ENCODE data around the gene TAF1D.
"Not testable (repeated sequence)": the region's sequence is repeated elsewhere in the genome, so short reads cannot be mapped to it uniquely, and the experiment has no call there.

The TAF1D gene

DNA sequence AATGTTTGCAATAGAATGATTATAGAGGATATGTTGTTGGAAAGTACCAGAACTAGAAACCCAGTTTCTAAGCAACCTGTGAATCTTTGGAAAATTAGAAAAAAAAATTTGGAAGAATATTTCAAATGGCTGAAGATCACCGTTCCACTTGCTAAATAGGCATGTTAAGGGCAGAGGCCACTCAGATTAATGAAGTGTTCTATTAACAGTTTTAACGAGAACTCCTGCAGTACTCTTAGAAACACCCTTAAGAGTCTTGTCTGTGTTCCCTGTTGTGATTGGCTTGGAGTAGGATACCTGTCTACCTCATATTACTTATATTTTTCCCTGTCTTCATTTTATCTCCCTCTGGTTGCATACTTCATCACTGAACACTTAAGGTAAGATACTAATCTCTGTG is 4.8 kb upstream of the TAF1D start:
- no peak for DNase-seq

DNA sequence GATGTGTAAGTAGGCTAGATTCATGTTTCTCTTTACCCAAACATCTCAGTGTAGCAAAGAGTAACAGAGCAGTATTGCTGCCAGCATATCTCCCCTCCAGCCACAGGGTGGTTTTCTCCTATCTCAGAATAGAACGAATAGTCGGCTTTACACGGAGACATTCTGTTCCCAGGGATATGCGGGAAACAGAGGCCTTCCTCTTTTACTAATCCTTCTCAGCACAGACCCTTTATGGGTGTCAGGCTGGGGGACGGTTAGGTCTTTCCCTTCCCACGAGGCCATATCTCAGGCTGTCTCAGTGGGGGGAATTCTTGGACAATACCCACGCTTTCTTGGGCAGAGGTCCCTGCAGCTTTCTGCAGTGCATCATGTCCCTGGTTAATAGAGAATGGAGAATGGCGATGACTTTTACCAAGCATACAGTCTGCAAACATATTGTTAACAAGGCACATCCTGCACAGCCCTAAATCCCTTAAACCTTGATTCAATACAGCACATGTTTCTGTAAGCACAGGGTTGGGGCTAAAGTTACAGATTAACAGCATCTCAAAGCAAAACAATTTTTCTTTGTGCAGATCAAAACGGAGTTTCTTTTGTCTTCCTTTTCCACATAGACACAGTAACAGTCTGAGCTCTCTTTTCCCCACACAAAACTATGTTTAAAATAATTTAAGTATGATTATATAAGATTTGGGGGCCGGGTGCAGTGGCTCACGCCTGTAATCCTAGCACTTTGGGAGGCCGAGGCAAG is 3.9 kb upstream of the TAF1D start:
- not testable (repeated sequence) for DNase-seq

GRCh38 chr11:93744669-93745004 is 3.3 kb upstream of the TAF1D start:
- no peak for DNase-seq

- DNase-seq: no peak
Measured at GRCh38 chr11:93743291-93743690, 2.0 kb upstream of the TAF1D start.

DNA sequence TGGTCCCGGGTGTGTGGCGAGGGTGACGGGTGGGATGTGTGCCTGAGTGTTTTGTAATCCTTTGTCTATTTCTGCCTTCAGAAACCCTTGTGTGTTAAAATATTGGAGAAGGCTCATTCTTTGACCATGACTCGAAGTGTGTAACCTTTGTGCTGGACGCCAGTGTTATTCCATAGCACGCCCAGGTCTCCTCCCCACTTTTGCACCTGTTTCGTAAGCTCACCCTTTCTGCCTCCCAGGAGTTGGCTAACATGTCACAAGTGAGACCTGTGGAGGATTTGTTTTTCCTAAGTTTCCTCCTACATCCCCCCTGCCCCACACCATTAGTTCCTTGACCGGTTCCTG is 559 bp upstream of the TAF1D start:
- no peak for DNase-seq

DNA sequence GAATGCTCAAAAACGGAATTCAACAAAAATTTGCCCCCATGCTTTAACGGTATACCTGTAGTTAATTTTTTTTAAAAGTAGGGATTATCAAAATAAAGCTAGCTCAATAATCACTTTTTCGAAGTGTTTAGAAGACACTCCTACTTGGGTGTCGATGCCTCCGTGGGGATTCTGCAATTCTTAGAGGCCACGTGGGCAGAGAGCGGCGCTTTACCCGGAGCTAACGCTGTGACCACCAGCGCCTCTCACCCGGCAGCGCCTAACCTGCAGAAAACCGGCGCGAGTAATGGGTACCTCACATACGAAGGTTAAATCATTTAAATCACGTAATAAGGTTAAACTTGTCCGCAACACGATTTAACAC is 583 bp downstream of the TAF1D start:
- peak in 1 of 2 experiments; percentile 74 for DNase-seq

DNA sequence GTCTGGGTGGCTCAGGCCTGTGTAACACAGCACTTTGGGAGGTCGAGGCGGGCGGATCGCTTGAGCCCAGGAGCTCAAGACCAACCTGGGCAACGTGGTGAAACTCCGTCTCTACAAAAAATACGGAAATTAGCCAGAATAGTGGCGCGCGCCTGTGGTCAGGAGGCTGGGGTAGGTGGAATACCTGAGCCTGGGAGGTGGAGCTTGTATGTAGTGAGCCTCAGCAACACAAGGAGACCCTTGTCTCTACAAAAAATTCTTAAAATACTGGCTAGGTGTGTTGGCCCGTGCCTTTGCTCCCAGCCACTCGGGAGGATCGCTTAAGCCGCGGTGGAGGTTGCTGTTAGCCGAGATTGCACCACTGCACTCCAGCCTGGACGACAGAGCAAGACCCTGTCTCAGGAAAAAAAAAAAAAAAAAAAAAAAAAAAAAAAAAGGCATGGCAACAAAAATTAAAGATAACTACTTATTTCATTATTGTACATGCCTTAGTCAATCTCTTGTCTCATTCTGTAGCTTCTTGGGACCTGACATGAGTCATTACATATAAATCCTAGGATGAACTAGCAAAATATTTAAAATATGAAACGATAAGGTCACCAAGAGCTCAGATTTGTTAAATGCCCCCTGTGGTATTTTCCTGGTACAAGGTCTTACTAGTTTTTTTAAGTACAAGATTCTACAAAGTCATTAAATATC is 1.1 kb downstream of the TAF1D start:
- peak; percentile 67 to 70 for DNase-seq

DNA sequence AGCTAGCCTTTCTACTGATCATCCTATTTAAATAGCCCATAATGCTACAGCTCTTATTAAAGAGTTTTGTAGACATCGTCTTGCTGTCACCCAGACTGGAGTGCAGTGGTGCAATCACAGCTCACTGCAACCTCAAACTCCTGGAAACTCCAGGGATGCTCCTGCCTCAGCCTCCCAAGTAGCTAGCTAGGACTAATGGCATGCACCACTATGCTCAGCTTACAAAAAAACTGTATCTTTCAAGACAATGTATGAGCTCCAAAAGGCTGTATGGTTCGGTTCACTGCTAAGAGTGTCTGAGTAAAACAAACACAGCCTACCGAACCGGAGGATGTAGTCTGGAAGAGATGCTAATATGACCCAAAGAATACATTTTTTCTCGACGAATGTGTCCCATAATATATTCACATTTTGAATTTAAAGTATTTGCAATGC is 2.6 kb downstream of the TAF1D start:
- DNase-seq: peak; percentile 35 to 37

DNA sequence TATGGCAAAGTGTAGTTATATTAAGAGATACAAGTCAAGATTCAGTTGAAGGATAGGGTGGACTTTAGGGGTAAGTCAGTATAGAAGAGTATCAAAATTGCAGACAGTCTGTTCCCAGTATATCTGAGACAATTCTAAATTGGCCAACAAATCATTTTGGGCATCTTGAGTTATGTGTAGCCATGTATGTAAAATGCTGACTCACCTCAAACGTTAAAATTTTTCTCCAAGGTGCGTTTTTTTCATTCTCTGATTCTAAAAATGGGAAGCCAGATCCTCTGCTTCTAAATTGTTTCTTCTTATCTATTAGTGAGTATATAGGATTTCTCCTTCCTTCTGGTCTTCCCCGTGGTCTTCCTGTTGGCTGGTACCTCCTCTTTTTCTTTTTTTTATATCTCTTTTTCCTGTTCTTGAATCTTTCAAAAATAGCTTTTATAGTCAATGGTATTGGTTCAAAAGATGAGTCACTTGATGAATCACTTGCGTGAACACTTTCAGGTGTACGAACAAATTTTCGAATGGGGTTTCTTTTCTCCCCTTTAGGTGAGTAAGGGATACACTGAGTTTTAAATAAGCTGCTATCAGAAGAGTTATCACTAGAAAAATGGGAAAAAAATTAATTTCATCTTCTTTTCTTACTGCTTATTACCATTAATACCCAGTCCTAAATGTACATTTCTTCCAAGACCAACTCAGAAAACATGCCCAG is 3.2 kb downstream of the TAF1D start:
- DNase-seq: no peak

- no peak for DNase-seq
Measured at GRCh38 chr11:93736129-93736528, 5.2 kb downstream of the TAF1D start.

DNA sequence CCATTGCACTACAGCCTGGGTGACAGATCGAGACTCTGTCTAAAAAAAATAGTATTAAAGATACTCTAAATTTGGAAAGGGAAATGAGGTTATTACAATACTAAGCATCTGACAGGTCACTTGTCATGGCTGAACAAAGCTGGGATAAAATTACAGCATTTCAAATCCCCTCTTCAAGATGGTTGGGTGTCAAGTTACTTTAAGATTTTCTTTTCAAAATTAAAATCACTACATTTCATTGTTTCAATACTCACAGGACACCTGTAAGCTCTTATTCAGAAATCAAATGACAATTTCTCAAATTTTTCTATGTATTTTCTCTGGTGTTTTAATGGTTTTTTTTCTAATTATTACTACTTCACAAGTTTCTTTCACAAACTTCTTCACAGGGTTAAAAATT is 5.7 kb downstream of the TAF1D start:
- DNase-seq: no peak

- DNase-seq: no peak
Measured at GRCh38 chr11:93734427-93735222, 6.7 kb downstream of the TAF1D start.

- no peak for DNase-seq
Measured at GRCh38 chr11:93733474-93733873, 7.8 kb downstream of the TAF1D start.

- DNase-seq: no peak
Measured at GRCh38 chr11:93732237-93732892, 8.9 kb downstream of the TAF1D start.

GRCh38 chr11:93730108-93731107 is 10.9 kb downstream of the TAF1D start:
- DNase-seq: no peak

DNA sequence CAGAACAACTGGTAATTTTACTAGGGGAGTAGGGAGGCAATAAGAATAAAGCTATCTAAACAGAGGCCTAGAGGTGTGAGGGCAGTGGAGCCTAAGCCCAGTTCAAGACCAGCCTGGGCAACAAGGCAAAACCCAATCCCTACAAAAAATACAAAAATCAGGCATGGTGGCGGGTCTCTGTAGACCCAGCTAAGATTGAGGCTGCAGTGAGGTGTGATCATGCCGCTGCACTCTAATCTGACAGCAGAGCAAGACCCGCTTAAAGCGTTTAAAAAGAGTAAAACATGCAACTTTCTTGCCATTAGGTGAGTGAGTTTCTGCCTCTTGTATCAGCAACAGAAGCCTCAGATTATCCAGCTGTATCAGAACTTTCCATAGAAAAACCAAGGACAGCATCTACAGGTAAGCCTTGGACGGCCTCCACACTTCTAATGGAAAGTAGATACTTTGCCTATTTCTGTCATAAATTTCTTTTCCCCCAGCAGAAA is 12.1 kb downstream of the TAF1D start:
- DNase-seq: peak; percentile 51 to 57

- DNase-seq: no peak
Measured at GRCh38 chr11:93728792-93729128, 12.5 kb downstream of the TAF1D start.

GRCh38 chr11:93727985-93728791 is 13.1 kb downstream of the TAF1D start:
- no peak for DNase-seq

DNA sequence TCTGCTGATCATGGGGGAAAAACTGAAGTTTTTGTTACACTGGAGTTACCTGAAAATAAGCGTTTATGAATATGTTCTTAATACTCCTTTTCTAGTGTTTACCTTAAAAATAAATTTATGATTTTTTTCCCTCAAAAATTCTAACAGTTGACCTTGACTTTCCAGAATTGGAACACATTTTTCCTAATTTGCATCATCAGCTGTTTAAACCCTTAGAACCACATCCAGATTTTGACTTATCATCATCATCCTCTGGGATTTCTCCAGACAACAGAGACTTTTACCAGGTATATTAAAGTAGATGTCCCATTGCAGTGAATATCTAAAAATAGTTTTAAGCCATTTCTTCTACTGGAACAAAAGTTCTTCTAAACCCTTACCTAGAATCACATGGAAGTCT is 17.2 kb downstream of the TAF1D start:
- DNase-seq: no peak

DNA sequence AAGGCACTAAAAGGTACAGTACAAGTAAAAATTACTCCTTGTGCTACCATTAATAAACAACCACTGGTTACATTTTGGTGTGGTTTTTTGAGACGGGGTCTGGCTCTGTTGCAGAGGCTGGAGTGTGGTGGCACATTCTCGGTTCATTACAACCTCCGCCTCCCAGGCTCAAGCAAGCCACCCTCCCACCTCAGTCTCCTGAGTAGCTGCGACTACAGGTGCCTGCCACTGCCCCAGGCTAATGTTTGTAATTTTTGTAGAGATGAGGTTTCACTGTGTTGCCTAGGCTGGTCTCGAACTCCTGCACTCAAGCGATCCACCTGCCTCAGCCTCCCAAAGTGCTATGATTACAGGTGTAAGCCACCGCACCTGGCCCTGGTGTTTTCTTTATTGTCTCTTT is 20.8 kb downstream of the TAF1D start:
- no peak for DNase-seq

DNA sequence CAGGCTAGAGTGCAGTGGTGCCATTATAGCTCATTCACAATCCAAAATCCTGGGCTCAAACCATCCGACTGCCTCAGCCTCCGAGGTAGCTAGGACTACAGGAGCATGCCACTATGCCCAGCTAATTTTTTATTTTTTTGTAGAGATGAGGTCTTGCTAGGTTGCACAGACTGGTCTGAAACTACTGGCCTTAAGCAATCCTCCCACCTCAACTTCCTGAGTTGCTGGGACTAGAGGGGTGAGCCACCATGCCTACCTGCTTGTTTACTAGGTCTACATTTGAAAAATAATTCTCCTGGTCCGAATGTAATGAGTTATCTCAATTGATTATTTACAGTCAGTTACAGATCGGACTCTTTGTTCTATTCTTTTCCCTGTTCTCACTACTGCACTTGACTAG is 22.0 kb downstream of the TAF1D start:
- DNase-seq: no peak
